Epidermal melanocyte (primary cell): ENCODE results near the gene SERAC1.
A peak's percentile ranks its signal among the peaks of the same experiment; 100 is the strongest.

Source experiments
- DNase-seq: peaks from one replicate; pipeline ENCODE4 v3.0.0; 2011; ENCODE audit warnings: low spot score; ENCODE audit not compliant: insufficient read length

Gene SERAC1

GRCh38 chr6:158080849-158081656 is 87.0 kb downstream of the SERAC1 start:
- DNase-seq, result no peak

DNA sequence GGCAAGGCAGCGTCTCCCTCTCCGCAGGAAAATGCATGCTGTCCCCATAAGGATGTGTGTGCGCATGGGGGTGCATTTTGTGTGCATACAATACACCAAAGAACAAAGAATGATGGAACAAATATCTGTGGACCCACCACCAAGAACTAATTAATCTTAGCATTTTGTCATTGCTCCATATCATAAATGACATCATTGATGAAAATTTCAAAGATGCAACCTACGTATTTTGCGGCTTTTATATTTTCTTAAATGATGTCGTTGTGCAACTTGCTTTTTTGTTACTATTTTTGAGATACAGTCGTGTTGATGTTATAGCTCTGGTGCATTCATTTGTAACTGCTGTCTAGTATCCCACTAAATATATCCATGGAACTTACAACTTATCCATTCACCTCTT is 89.7 kb downstream of the SERAC1 start:
- no peak for DNase-seq

- DNase-seq, result no peak
Observed at GRCh38 chr6:158077676-158078075, 90.4 kb downstream of the SERAC1 start.

GRCh38 chr6:158076548-158076947 is 91.5 kb downstream of the SERAC1 start:
- DNase-seq, result no peak

- DNase-seq, result no peak
Observed at GRCh38 chr6:158073776-158074175, 94.3 kb downstream of the SERAC1 start.

DNA sequence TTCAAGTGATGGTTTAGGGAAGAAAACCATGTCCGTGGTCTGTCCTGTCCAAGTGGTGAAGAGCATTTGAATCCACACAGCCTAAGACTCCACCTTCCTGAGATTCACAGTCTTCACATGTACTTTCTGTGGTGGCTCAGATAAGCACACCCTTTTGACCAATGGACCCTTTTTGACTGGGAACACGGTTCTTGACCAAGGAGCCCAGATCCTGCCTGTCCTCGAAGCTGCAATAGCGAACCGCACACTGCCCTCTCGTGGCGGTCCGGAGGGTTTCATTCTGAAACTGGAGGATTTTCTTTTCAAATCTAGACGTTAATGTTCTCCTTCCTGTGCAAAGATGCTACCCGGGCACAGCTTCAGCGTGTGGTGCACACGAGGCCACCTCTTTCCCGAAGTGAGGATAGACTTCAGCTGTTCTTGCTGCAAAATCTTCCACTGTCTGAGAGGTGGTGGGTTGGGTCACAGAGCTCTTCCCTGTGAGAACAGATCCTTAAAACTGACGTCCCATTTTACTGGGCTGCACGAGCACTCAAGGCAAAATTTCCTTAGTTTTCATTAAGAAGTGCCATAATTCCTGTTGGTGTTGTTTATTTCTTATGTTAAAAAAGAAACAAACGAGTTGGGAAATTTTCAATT is 95.9 kb downstream of the SERAC1 start:
- peak; percentile 88 for DNase-seq

- no peak for DNase-seq
Observed at GRCh38 chr6:158071121-158072082, 96.7 kb downstream of the SERAC1 start.

GRCh38 chr6:158070513-158070912 is 97.5 kb downstream of the SERAC1 start:
- no peak for DNase-seq

DNA sequence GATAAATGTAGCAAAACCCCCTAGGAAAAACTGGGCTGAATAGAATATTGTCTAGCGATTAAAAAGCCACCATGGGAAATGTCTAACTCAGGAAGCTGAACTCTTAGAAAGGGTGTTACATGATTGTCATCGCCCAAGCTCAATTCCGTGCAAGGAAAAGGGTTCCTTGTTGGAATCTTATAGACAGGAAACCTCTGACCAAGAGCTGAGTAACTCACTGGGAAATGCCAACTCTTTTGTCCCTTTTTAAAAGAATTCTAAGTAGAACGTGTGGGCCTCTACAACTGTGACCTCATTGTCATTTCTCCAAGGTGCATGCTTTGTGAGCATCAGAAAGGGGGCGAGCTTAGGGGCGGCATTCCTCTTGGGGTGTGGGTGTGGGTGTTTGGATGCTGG is 98.3 kb downstream of the SERAC1 start:
- DNase-seq, result no peak

DNA sequence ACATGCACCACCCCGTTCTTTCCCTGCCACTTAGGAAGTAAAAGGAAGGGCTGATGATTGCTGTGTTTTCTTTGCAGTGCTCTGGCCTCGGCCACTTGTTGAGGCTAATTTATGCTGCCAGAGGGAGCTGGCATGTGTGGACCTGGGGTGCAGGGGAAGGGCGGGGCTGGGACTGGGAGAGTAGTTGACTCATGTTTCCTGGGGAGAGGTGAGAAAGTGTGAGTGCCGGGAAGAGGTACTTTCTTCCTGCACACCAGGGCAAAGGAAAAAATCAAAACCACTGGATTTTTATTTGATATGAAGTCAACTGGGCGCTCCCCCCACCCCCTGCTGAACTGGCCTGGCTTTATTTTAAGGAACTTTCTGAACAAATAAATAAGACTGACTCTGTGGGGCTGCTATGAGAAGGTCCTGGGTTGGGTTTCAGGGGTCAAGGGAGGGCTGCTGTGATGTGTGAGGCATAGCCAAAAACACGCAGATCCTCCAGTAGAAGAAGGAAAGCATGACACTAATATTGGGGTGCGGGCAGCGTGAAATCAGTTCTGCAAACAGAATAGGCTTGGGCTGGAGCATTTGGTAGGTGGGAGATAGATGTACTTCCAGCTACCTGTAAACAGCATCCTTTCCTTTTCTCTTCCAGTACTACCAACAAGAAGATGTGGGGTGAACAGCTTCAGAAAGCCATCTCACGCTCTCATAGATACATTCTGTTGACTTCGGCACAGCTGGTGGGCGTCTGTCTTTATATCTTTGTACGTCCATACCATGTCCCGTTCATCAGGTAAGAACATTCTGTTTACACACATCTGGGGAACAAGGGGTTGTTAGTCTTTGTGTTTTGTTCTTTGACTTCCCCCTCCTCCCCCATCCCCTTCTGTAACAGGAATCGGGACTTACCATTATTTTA is 98.9 kb downstream of the SERAC1 start:
- no peak for DNase-seq

DNA sequence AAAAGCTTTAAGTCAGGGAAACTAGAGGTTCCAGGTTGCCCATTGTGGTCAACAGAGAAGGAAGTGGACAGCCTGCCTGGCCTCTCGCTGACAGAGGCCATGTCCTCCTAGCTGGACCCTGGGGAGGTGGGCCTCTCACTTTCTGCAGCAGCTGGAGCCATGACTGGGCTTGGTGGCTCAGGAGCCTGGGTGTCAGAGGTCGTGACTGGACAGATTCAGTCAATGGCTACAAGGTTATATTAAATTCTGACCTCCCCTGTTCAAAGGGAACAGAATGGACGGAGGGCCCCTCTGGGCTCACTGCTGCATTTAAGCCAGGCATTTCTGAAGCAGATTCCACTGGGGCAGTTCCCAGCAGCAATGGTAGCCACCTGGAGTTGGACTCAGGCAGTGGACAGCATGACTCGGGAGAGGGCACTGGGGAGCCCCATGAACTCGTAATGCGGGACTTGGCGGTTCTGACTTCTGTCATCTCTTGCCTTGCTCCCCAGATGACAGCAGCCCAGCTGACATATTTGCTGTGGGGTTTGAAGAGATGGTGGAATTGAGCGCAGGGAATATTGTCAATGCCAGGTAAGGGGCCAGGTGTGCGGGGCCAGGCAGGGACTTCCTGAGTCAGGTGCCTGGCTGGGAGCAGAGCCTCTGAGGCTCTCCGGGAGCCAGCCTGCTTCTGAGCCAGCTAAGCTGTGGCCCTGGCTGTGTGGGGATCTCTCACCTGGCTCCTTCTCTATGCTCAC is 99.7 kb downstream of the SERAC1 start:
- DNase-seq, result no peak

- DNase-seq, result no peak
Observed at GRCh38 chr6:158067436-158068015, 100.5 kb downstream of the SERAC1 start.

DNA sequence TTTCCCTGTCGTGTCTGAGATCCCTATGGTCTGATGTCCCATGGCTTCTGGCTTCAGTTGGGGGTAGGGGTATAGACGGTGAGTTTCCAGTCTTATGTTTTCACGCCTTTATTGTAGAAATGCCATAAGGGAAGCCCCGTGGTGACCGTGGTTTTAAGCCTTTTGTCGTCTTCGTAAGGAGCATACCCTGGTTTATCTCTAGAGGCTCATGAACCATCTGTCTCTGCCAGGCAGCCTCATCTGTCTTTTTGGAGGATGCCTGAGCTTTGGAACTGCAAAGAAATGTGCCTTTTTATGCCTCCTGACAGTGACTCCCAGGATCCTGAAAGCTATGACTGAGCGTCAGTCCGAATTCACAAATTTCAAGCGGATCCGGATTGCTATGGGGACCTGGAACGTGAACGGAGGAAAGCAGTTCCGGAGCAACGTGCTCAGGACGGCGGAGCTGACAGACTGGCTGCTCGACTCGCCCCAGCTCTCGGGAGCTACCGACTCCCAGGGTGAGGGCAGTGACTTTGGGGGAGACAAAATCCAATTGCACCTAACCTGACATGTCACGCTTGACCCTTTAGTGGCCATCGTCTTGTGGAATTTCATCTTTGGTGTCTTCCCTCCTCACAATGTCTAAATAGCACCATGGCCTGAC is 101.8 kb downstream of the SERAC1 start:
- DNase-seq, result no peak

DNA sequence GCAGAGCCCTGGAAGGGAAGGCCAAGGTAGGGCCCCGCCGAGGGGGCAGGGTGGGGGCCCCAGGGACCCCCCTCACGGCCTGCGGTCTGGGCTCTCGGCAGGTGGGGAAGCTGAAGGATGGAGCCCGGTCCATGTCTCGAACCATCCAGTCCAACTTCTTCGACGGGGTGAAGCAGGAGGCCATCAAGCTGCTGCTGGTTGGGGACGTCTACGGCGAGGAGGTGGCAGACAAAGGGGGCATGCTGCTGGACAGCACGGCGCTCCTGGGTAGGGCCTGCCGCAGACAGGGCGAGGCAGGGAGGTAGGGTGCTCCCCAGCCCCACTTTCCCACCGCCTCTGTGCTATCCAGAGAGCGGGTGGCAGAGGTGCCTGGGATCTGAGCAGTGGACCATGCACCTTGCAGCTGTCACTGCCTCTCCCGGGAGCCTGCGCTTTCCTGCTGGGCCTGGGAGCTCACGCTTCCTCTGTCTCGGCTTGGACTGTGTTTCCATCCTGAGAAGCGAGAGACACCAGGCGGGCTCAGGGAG is 103.3 kb downstream of the SERAC1 start:
- DNase-seq, result no peak

- DNase-seq, result no peak
Observed at GRCh38 chr6:158063736-158064135, 104.3 kb downstream of the SERAC1 start.

DNA sequence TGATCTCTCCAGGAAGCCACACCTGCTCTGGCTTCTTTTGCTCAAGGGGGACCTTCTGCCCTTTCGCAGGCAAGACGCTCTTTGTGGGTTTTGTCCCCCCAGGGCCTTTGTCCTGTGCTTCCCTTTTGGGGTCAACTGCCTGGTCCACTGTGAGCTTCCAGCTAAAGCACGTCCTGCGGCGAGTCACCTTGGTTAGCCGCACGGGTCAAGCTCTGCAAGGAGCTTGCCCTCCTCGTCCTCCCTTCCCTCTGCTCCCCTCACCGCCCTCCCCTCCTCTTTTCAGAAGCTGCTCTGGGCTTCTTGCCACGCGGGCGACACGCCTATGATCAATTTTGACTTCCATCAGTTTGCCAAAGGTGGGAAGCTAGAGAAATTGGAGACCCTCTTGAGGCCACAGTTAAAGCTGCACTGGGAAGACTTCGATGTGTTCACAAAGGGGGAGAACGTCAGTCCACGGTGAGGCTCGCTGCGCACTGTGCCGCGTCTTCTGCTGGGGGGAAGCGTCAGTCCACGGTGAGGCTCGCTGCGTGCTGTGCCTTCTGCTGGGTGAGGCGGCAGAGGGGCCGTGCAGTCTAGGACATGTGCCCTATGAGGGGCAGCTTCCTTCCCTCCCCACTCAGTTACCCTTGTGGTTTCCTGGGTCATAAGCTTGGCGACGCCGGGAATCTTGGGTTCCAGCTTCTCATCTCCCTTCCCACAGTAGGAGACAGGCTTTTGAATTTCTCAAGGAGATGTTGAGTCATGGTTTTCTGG is 106.2 kb downstream of the SERAC1 start:
- DNase-seq, result no peak

GRCh38 chr6:158061361-158061708 is 106.7 kb downstream of the SERAC1 start:
- DNase-seq, result no peak
